ENCODE data around the gene AKAP12.
"Not testable (repeated sequence)": the region's sequence is repeated elsewhere in the genome, so short reads cannot be mapped to it uniquely, and the experiment has no call there.

AKAP12 gene

DNA sequence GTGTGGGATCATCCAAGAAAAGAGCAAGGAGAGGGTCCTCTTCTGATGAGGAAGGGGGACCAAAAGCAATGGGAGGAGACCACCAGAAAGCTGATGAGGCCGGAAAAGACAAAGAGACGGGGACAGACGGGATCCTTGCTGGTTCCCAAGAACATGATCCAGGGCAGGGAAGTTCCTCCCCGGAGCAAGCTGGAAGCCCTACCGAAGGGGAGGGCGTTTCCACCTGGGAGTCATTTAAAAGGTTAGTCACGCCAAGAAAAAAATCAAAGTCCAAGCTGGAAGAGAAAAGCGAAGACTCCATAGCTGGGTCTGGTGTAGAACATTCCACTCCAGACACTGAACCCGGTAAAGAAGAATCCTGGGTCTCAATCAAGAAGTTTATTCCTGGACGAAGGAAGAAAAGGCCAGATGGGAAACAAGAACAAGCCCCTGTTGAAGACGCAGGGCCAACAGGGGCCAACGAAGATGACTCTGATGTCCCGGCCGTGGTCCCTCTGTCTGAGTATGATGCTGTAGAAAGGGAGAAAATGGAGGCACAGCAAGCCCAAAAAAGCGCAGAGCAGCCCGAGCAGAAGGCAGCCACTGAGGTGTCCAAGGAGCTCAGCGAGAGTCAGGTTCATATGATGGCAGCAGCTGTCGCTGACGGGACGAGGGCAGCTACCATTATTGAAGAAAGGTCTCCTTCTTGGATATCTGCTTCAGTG, 110.8 kb downstream of the AKAP12 start:
- H3K4me3 ChIP-seq (replicated peaks; ENCODE audit: low read depth, low read length): no peak overlapping the region
- DNase-seq (ENCODE audit: extremely low read depth, low read depth): no peak
- TF ChIP-seq, protein P1, sequence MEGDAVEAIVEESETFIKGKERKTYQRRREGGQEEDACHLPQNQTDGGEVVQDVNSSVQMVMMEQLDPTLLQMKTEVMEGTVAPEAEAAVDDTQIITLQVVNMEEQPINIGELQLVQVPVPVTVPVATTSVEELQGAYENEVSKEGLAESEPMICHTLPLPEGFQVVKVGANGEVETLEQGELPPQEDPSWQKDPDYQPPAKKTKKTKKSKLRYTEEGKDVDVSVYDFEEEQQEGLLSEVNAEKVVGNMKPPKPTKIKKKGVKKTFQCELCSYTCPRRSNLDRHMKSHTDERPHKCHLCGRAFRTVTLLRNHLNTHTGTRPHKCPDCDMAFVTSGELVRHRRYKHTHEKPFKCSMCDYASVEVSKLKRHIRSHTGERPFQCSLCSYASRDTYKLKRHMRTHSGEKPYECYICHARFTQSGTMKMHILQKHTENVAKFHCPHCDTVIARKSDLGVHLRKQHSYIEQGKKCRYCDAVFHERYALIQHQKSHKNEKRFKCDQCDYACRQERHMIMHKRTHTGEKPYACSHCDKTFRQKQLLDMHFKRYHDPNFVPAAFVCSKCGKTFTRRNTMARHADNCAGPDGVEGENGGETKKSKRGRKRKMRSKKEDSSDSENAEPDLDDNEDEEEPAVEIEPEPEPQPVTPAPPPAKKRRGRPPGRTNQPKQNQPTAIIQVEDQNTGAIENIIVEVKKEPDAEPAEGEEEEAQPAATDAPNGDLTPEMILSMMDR (IDR thresholded peaks at IDR 0.05; ENCODE audit: low read depth, low read length, missing control alignments): no peak

DNA sequence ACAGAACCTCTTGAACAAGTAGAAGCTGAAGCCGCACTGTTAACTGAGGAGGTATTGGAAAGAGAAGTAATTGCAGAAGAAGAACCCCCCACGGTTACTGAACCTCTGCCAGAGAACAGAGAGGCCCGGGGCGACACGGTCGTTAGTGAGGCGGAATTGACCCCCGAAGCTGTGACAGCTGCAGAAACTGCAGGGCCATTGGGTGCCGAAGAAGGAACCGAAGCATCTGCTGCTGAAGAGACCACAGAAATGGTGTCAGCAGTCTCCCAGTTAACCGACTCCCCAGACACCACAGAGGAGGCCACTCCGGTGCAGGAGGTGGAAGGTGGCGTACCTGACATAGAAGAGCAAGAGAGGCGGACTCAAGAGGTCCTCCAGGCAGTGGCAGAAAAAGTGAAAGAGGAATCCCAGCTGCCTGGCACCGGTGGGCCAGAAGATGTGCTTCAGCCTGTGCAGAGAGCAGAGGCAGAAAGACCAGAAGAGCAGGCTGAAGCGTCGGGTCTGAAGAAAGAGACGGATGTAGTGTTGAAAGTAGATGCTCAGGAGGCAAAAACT, 111.5 kb downstream of the AKAP12 start:
- DNase-seq (ENCODE audit: extremely low read depth, low read depth): no peak
- H3K4me3 ChIP-seq (replicated peaks; ENCODE audit: low read depth, low read length): no peak overlapping the region
- TF ChIP-seq, protein P1 (IDR thresholded peaks at IDR 0.05; ENCODE audit: low read depth, low read length, missing control alignments): no peak

DNA sequence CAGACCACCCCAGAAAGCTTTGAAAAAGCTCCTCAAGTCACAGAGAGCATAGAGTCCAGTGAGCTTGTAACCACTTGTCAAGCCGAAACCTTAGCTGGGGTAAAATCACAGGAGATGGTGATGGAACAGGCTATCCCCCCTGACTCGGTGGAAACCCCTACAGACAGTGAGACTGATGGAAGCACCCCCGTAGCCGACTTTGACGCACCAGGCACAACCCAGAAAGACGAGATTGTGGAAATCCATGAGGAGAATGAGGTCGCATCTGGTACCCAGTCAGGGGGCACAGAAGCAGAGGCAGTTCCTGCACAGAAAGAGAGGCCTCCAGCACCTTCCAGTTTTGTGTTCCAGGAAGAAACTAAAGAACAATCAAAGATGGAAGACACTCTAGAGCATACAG, 112.0 kb downstream of the AKAP12 start:
- TF ChIP-seq, protein P1 (IDR thresholded peaks at IDR 0.05; ENCODE audit: low read depth, low read length, missing control alignments): no peak
- H3K4me3 ChIP-seq (replicated peaks; ENCODE audit: low read depth, low read length): no peak overlapping the region
- DNase-seq (ENCODE audit: extremely low read depth, low read depth): no peak

DNA sequence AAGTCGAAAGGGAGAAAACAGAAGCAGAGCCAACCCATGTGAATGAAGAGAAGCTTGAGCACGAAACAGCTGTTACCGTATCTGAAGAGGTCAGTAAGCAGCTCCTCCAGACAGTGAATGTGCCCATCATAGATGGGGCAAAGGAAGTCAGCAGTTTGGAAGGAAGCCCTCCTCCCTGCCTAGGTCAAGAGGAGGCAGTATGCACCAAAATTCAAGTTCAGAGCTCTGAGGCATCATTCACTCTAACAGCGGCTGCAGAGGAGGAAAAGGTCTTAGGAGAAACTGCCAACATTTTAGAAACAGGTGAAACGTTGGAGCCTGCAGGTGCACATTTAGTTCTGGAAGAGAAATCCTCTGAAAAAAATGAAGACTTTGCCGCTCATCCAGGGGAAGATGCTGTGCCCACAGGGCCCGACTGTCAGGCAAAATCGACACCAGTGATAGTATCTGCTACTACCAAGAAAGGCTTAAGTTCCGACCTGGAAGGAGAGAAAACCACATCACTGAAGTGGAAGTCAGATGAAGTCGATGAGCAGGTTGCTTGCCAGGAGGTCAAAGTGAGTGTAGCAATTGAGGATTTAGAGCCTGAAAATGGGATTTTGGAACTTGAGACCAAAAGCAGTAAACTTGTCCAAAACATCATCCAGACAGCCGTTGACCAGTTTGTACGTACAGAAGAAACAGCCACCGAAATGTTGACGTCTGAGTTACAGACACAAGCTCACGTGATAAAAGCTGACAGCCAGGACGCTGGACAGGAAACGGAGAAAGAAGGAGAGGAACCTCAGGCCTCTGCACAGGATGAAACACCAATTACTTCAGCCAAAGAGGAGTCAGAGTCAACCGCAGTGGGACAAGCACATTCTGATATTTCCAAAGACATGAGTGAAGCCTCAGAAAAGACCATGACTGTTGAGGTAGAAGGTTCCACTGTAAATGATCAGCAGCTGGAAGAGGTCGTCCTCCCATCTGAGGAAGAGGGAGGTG, 112.9 kb downstream of the AKAP12 start:
- no peak overlapping the region for H3K4me3 ChIP-seq (replicated peaks; ENCODE audit: low read depth, low read length)
- no peak for DNase-seq (ENCODE audit: extremely low read depth, low read depth)
- TF ChIP-seq, protein P1 (IDR thresholded peaks at IDR 0.05; ENCODE audit: low read depth, low read length, missing control alignments): no peak

DNA sequence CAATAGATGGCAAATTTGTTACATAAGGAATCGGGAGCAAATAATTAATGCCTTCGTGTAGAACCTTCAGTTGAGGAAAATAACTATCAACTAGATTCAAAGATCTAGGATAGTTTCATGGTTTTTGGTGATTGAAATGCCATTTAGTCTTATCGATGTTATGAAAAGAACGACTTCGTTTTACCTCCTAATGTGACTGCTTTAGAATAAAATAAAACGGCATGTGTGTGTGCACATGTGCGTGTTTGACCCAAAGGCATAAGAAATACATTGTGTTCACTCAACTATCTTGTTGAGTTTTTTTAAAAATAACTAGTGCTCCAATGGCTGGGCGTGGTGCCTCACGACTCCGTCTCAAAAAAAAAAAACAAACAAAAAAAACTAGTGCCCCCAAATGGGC, 114.0 kb downstream of the AKAP12 start:
- H3K4me3 ChIP-seq (replicated peaks; ENCODE audit: low read depth, low read length): no peak overlapping the region
- TF ChIP-seq, protein P1 (IDR thresholded peaks at IDR 0.05; ENCODE audit: low read depth, low read length, missing control alignments): no peak
- DNase-seq (ENCODE audit: extremely low read depth, low read depth): no peak

DNA sequence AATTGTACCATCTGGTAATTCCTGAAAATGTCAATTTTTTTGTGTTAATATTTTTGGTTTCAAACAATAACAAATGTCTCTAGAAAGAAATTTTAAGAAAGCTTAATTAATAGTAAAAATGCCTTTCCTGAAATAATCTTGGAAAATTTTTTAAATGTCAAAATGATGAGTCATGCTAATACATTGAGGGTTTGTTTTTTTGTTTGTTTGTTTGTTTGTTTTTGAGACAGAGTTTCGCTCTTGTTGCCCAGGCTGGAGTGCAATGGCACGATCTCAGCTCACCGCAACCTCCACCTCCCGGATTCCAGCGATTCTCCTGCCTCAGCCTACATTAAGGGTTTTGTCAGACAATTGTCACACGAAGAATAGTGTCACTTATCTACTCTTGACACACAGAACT, 117.2 kb downstream of the AKAP12 start:
- not testable (repeated sequence) for H3K4me3 ChIP-seq (replicated peaks; ENCODE audit: low read depth, low read length); DNase-seq (ENCODE audit: extremely low read depth, low read depth)
